Esophagus squamous epithelium (tissue), 4 donors: ENCODE measurements around the gene LINC01488.

ENCODE experiments used
- CTCF ChIP-seq, 6 experiments: fragments of 450-650 bp in 4 of 6; fragments of 200-600 bp in 2 of 6; sonication (generic) in 2 of 6; IDR thresholded peaks; one replicate each; pipeline ENCODE4 v1.5.1; 2016 to 2019; ENCODE audit warnings: antibody characterized with exemption in 6 of 6, mild to moderate bottlenecking in 4 of 6, moderate library complexity in 4 of 6
- POLR2A ChIP-seq, 4 donors: fragments of 450-650 bp; IDR thresholded peaks; one replicate each; pipeline ENCODE4 v1.6.1; 2017; ENCODE audit warnings: antibody characterized with exemption in 4 of 4, mild to moderate bottlenecking in 4 of 4, moderate library complexity in 3 of 4

- TF ChIP-seq CTCF (IDR thresholded peaks at IDR 0.05) (no peak), POLR2A (IDR thresholded peaks at IDR 0.05) (no peak)
These were observed 14.7 kb downstream of the LINC01488 start for GRCh38 chr11:69496202-69496557.
